ENCODE data around the gene SCNN1B.

- no peak for TF ChIP-seq CTCF (IDR thresholded peaks at IDR 0.05)
- no peak for TF ChIP-seq POLR2A (IDR thresholded peaks at IDR 0.05)
Measured at GRCh38 chr16:23367564-23367963, 65.5 kb downstream of the SCNN1B start.

Data from body of pancreas (tissue), 4 donors.